H54 (cell line): ENCODE data around the gene PHKB.

ENCODE experiments used
- DNase-seq: peaks from one replicate; pipeline ENCODE4 v3.0.0; 2011; ENCODE audit warnings: low spot score, mixed read lengths; ENCODE audit not compliant: insufficient read length
- FAIRE-seq: peaks from 3 replicates; lab custom pipeline; 2011; peaks lifted over from hg19 to GRCh38; lab: Jason Lieb, UNC
- POLR2A ChIP-seq: IDR thresholded peaks from 2 replicates; pipeline ENCODE4 v1.6.1; 2011; ENCODE audit warnings: low read depth, mild to moderate bottlenecking, low read length

The PHKB gene

DNA sequence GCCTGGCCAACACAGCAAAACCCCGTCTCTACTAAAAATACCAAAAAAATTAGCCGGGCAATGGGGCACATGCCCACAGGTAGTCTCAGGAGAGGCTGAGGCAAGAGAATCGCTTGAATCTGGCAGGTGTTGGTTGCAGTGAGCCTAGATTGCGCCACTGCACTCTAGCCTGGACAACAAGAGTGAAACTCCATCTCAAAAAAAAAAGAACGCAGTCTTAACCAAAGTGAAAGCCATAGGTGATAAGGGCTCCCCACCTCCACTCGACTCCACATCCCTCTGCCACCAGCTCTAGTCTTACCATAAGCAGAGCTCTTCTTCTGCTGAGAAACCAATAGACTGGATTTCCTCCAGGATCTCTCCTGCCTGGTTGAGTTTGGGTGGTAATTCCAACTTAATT, 266.0 kb downstream of the PHKB start:
- TF ChIP-seq POLR2A, result no peak
- FAIRE-seq, result no peak
- DNase-seq, result no peak

DNA sequence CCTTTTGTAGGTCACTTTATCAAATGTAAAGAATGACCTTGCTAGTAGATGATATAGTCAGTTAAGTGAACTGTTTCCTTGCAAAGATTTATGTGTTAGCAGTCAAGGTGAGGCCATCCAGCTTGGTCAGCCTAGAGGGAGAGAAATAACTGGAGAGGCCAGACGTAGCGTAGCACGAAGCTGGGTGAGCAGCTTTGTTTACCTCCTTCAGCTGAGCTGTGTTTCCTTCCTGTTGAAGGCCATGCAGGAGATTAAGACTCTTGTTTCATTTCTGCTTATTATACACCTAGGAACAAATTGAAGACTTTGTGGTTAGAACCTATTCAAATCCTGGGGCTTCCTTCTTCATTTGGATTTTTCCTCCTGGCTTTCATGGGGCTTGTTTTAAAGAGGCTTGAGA, 267.1 kb downstream of the PHKB start:
- DNase-seq (no peak), FAIRE-seq (no peak)
- no peak for TF ChIP-seq POLR2A

DNA sequence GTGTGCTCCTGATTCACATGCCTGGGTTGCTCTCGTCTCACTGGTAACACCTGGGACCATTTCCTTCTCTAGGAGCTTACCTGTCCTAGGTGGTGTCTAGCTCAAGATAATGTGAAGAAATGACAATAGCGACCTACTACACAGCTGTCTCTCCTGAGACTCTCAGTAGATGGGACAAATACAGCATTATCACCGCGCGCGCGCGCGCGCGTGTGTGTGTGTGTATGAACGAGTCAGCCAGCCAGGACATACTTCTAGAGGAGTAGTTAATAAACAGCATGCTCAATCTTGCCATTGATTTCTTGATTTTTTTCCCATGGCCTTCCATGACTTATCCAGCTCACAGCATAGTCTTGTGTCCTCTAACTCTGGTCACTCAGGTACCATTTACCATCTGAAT, 268.6 kb downstream of the PHKB start:
- DNase-seq (no peak), FAIRE-seq (no peak)
- no peak for TF ChIP-seq POLR2A

DNA sequence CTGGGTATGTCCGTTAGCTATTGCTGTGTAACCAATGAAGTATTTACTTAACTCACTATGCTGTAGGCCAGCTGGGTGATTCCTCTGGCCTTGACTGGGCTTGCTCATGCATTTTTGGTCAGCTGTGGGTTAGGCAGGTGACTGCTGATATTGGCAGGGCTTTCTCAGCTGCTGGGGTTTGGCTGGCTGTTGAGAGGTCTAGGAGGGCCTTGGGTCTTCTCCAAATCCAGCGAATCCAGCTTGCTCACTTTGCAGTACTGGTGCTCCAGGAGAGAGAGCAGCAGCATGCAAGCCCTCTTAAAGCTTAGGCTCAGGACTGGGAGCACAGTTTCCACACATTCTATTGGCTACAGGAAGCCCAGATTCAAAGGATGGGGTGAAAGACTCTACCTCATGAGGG, 270.1 kb downstream of the PHKB start:
- no peak for TF ChIP-seq POLR2A
- DNase-seq, result peak; percentile 30
- peak; percentile 85 for FAIRE-seq

GRCh38 chr16:47732122-47732521, 271.0 kb downstream of the PHKB start:
- no peak for DNase-seq
- TF ChIP-seq POLR2A, result no peak
- FAIRE-seq, result no peak

DNA sequence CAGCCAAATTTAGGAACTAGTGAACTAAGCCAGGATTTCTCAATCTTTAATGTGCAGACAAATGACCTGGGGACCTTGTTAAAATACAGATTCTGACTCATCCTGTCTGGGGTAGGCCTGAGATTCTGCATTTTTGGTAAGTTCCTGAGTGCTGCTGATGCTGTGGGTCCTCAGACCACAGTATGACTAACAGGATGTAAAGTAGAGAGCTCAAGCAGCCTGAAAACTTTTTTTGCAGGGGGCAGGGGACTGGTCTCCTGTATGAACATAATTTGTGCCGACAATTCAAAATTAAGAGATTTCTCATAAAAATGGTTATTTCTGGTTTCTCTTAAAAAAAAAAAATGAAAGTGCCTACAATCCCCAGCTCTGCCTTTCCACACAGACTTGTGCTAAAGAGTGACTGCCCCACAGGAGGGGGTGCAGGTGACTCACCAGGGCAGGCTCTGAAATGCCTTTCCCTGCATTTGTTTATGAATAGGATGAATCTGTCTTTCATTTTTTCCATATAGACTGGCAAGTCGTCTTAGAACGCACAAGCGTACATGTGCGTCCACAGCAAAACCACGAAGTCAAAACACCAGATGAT, 271.5 kb downstream of the PHKB start:
- peak; percentile 95 for FAIRE-seq
- DNase-seq, result peak; percentile 45
- no peak for TF ChIP-seq POLR2A

DNA sequence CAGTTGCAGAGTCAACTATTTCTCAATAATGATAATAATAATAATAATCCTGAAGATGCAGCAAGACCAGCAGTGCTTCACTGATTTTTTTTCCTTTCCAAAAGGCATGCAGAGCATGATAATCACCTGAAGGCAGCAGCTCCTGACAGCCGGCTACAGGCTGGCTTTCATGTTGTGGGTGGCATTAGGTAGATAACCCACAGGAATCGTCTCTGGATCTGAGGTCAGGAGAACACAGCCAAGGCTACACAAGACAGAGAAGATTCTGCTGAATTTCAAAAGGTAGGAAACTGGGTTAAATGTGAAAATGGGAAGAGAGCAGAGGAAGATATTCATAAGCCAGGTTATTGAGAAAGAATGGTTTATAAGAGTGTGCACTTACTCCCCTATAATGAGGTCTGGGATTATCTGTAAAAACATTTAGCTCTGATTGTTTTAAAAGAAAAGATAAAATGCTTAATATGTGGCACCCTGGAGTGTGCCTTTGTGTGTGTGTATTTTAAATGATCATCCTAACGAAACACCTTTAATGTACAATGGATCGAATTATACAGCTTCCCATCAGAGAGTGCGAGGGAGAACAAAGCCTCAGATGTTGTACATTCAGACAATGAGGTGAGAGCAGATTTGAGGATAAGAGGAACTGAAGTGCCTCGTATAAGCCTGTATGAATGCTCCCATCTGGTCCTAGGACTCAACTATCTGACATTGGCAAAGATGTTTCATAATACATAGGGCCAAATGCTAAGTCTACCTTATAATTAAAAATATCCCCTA, 273.1 kb downstream of the PHKB start:
- DNase-seq (no peak), FAIRE-seq (no peak)
- TF ChIP-seq POLR2A, result no peak

- no peak for FAIRE-seq
Measured at GRCh38 chr16:47734987-47735594, 274.0 kb downstream of the PHKB start.

GRCh38 chr16:47750371-47750770, 289.2 kb downstream of the PHKB start:
- TF ChIP-seq POLR2A, result no peak
- FAIRE-seq, result no peak

More at GRCh38 chr16:47734987-47735594, 274.0 kb downstream of the PHKB start:
- no peak for DNase-seq
- no peak for TF ChIP-seq POLR2A

More at GRCh38 chr16:47750371-47750770, 289.2 kb downstream of the PHKB start:
- no peak for DNase-seq
